Keratinocyte (primary cell): ENCODE measurements around the gene VWA3A. TPM values are rescaled to one million over a fixed set of nuclear protein-coding genes. Genes with fewer than 3 reads are reported as not detected.
"Not testable (repeated sequence)": the region's sequence is repeated elsewhere in the genome, so short reads cannot be mapped to it uniquely, and the experiment has no call there.

Source experiments
- DNase-seq: peaks from one replicate; pipeline ENCODE4 v3.0.0-alpha.2; 2011; ENCODE audit warnings: low read depth, missing footprints, low spot score
- FAIRE-seq: peaks from 2 replicates; lab custom pipeline; 2011; peaks lifted over from hg19 to GRCh38; lab: Jason Lieb, UNC
- H2AFZ ChIP-seq: 2 replicates; pipeline ENCODE4 v1.6.0; 2012; ENCODE audit warnings: low read length, control low read depth, inconsistent platforms; ENCODE audit not compliant: control insufficient read depth
- H3K27ac ChIP-seq: 2 replicates; pipeline ENCODE4 v1.5.1; 2011; ENCODE audit warnings: low read length; ENCODE audit not compliant: control insufficient read depth, insufficient read depth
- H3K27me3 ChIP-seq: 3 replicates; pipeline ENCODE4 v1.6.0; 2011; ENCODE audit warnings: low read length; ENCODE audit not compliant: control insufficient read depth, insufficient read depth; ENCODE audit errors: extremely low read depth
- H3K36me3 ChIP-seq, 2 experiments: 2 replicates in 1 of 2; 3 replicates in 1 of 2; pipeline ENCODE4 v1.5.1; 2011; ENCODE audit warnings: low read length in 2 of 2, mild to moderate bottlenecking in 1 of 2; ENCODE audit not compliant: control insufficient read depth in 2 of 2, insufficient read depth in 2 of 2; ENCODE audit errors: extremely low read depth in 1 of 2
- H3K4me1 ChIP-seq: 3 replicates; pipeline ENCODE4 v1.5.1; 2011; ENCODE audit warnings: low read length; ENCODE audit not compliant: control insufficient read depth, insufficient read depth; ENCODE audit errors: extremely low read depth
- H3K4me2 ChIP-seq: 3 replicates; pipeline ENCODE4 v1.6.0; 2011; ENCODE audit warnings: low read depth, low read length; ENCODE audit not compliant: control insufficient read depth, insufficient read depth; ENCODE audit errors: extremely low read depth
- H3K4me3 ChIP-seq, 3 experiments: fragments of 200-600 bp in 1 of 3; sonication (generic) in 1 of 3; 2 replicates in 2 of 3; 3 replicates in 1 of 3; pipeline ENCODE4 v1.5.1; 2011 to 2016; ENCODE audit warnings: low read length in 3 of 3, mild to moderate bottlenecking in 3 of 3, control low read depth in 2 of 3, inconsistent platforms in 1 of 3, low read depth in 1 of 3, mixed read lengths in 1 of 3, mixed run types in 1 of 3, moderate library complexity in 1 of 3; ENCODE audit not compliant: control insufficient read depth in 2 of 3, insufficient read depth in 2 of 3; ENCODE audit errors: extremely low read depth in 1 of 3
- H3K79me2 ChIP-seq: 2 replicates; pipeline ENCODE4 v1.6.0; 2012; ENCODE audit warnings: low read length; ENCODE audit not compliant: control insufficient read depth, insufficient read depth
- H3K9ac ChIP-seq: 3 replicates; pipeline ENCODE4 v1.6.0; 2011; ENCODE audit warnings: low read length; ENCODE audit not compliant: control insufficient read depth, insufficient read depth; ENCODE audit errors: extremely low read depth
- H3K9me1 ChIP-seq: 3 replicates; pipeline ENCODE4 v1.6.0; 2011; ENCODE audit warnings: low read length; ENCODE audit not compliant: control insufficient read depth, insufficient read depth; ENCODE audit errors: extremely low read depth
- H3K9me3 ChIP-seq: 2 replicates; pipeline ENCODE4 v1.5.1; 2012; ENCODE audit warnings: low read depth, low read length; ENCODE audit not compliant: control insufficient read depth
- H4K20me1 ChIP-seq: 3 replicates; pipeline ENCODE4 v1.6.0; 2011; ENCODE audit warnings: low read length; ENCODE audit not compliant: control insufficient read depth, insufficient read depth; ENCODE audit errors: extremely low read depth
- CTCF ChIP-seq, 3 experiments: IDR thresholded peaks in 1 of 3; conservative IDR thresholded peaks in 1 of 3; optimal IDR thresholded peaks in 1 of 3; 2 replicates in 2 of 3; 3 replicates in 1 of 3; pipeline versions ENCODE3 to v1.5.1; 2011; ENCODE audit warnings: low read length in 3 of 3, mild to moderate bottlenecking in 3 of 3, moderate library complexity in 2 of 3, control low read depth in 1 of 3, inconsistent platforms in 1 of 3; ENCODE audit not compliant: insufficient read depth in 2 of 3; ENCODE audit errors: extremely low read depth in 1 of 3
- EZH2 ChIP-seq: IDR thresholded peaks from one replicate; pipeline ENCODE4 v1.6.1; 2012; ENCODE audit warnings: inconsistent platforms, mild to moderate bottlenecking, low read length, moderate library complexity
- dilution Hi-C: fragments of 300-500 bp; cut with MboI; formaldehyde crosslinking; loops from one replicate; pipeline ENCODE4 v1.7.0; 2020; ENCODE audit warnings: low sequenced_read_pairs; ENCODE audit not compliant: extremely low pct_ligation_motif_present
- polyA plus RNA-seq, 5 experiments: library from polyadenylated mRNA; depleted of rRNA in 3 of 5; stranded (reverse) in 3 of 5; stranded (forward) in 1 of 5; unstranded in 1 of 5; fragments of >200 nt; gene quantifications; 1 replicate in 1 of 5; 2 replicates in 3 of 5; 3 replicates in 1 of 5; pipeline versions ENCODE4 v1.2.1 to v1.2.3, GENCODE V29; 2011 to 2012; ENCODE audit warnings: missing spikeins in 2 of 5, low read depth in 1 of 5, low replicate concordance in 1 of 5

Gene VWA3A
- polyA plus RNA-seq, 1 donor (not counting 4 experiments of a cell fraction or from before 2014, with no cell fraction given), result 0.05 TPM

GRCh38 chr16:22195445-22195694 lies 103.0 kb downstream of the VWA3A start:
- Histone ChIP-seq H4K20me1 (no peaks in the 10 kb centered on the region), H3K36me3 (no peaks in the 10 kb centered on the region), H2AFZ (no peak overlapping the region)

GRCh38 chr16:22195695-22196558 lies 103.6 kb downstream of the VWA3A start:
- TF ChIP-seq CTCF (optimal IDR thresholded peaks at IDR 0.05 in 1 of 3, IDR thresholded peaks at IDR 0.05 in 1 of 3, conservative IDR thresholded peaks at IDR 0.05 in 1 of 3; ENCODE audit: extremely low read depth in 1 of 3, insufficient read depth in 2 of 3, low read length in 3 of 3) (peak; percentile 74 to 81 (median 76)), EZH2 (no peak)
- no peak for FAIRE-seq
- DNase-seq, result peak; percentile 57

More at GRCh38 chr16:22195445-22195694, 103.0 kb downstream of the VWA3A start:
- Histone ChIP-seq H3K9me3 (no peaks in the 10 kb centered on the region), H3K9me1 (no peaks in the 10 kb centered on the region), H3K9ac (no peak overlapping the region), H3K79me2 (no peaks in the 10 kb centered on the region), H3K27ac (no peak overlapping the region), H3K4me3 (no peak overlapping the region), H3K4me2 (no peak overlapping the region), H3K4me1 (peaks cover 30% of the 10 kb centered on the region), H3K27me3 (no peaks in the 10 kb centered on the region)
- dilution Hi-C loops, result no loop called here
- no peak for TF ChIP-seq EZH2
- no peak for TF ChIP-seq CTCF (optimal IDR thresholded peaks at IDR 0.05 in 1 of 3, IDR thresholded peaks at IDR 0.05 in 1 of 3, conservative IDR thresholded peaks at IDR 0.05 in 1 of 3; ENCODE audit: extremely low read depth in 1 of 3, insufficient read depth in 2 of 3, low read length in 3 of 3)
- DNase-seq, result no peak
- no peak for FAIRE-seq

GRCh38 chr16:22196559-22197168 lies 104.3 kb downstream of the VWA3A start:
- FAIRE-seq, H3K9me1 ChIP-seq, H4K20me1 ChIP-seq, H2AFZ ChIP-seq, H3K4me3 ChIP-seq, H3K27me3 ChIP-seq, H3K9me3 ChIP-seq, DNase-seq, H3K27ac ChIP-seq, H3K36me3 ChIP-seq, dilution Hi-C loops, H3K79me2 ChIP-seq, H3K9ac ChIP-seq: not testable (repeated sequence)
- Histone ChIP-seq H3K4me1 (peaks cover 27% of the 10 kb centered on the region), H3K4me2 (peak overlapping the region; percentile 71)

More at GRCh38 chr16:22195695-22196558, 103.6 kb downstream of the VWA3A start:
- Histone ChIP-seq H3K9me3 (no peaks in the 10 kb centered on the region), H2AFZ (peak overlapping the region; percentile 88), H4K20me1 (no peaks in the 10 kb centered on the region), H3K4me1 (peaks cover 30% of the 10 kb centered on the region), H3K36me3 (no peaks in the 10 kb centered on the region), H3K79me2 (no peaks in the 10 kb centered on the region), H3K4me2 (peak overlapping the region; percentile 71), H3K27me3 (no peaks in the 10 kb centered on the region), H3K27ac (peak overlapping the region; percentile 62), H3K9me1 (no peaks in the 10 kb centered on the region), H3K9ac (peak overlapping the region; percentile 69), H3K4me3 (peak overlapping the region; percentile 47 to 82 (median 72))
- dilution Hi-C loops, result no loop called here
